Stimulated activated effector memory CD8-positive, alpha-beta T cell treated with anti-CD3 and anti-CD28 coated beads, Interleukin-12 subunit alpha, Interleukin-12 subunit beta, amount 100 ng/mL, for 72 hours (primary cell): ENCODE measurements around the gene SPG21.

ENCODE experiments used
- ATAC-seq: fragments of 150-1000 bp; cut with Tn5 transposase; 2 replicates; pipeline ENCODE4 v1.10.0; 2021
- DNase-seq, 2 donors: peaks; one replicate each; pipeline ENCODE4 v3.0.0; 2021 to 2022; ENCODE audit warnings: low spot score in 2 of 2
- H3K27ac Mint-ChIP-seq: one replicate; pipeline ENCODE4 v1.8.0; 2022; ENCODE audit warnings: mild to moderate bottlenecking, mixed read lengths
- H3K36me3 Mint-ChIP-seq: one replicate; pipeline ENCODE4 v1.8.0; 2022; ENCODE audit warnings: mild to moderate bottlenecking, mixed read lengths
- H3K4me1 Mint-ChIP-seq: one replicate; pipeline ENCODE4 v1.8.0; 2022; ENCODE audit warnings: mixed read lengths
- H3K4me3 Mint-ChIP-seq: one replicate; pipeline ENCODE4 v1.8.0; 2022; ENCODE audit warnings: mild to moderate bottlenecking, mixed read lengths
- H3K9me3 Mint-ChIP-seq: one replicate; pipeline ENCODE4 v1.8.0; 2022; ENCODE audit warnings: mixed read lengths

The SPG21 gene

DNA sequence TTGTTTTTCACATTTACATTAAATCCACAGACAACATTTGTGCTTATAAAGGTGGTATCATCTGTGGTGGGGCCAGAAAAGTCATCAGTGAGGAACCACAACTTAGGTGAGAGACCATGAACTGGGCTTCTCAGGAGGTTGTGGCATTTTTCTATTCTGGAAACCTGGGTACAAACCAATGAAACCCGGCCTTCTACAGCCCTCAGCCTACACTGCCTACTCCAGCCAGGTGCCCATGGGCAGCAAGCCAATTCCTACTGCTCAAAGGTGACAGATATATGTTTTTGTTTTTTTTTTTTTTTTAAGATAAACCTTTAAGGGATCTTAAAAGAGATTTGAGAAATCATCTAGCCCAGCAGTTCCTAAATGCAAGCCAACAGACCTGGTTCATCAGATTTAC is 20.3 kb downstream of the SPG21 start:
- Mint-ChIP-seq H3K27ac (no peak overlapping the region), H3K4me1 (no peaks in the 10 kb centered on the region), H3K9me3 (no peaks in the 10 kb centered on the region), H3K4me3 (no peak overlapping the region), H3K36me3 (peaks cover 98% of the 10 kb centered on the region)
- DNase-seq = peak in 1 of 2 donors; percentile 3
- ATAC-seq = no peak

DNA sequence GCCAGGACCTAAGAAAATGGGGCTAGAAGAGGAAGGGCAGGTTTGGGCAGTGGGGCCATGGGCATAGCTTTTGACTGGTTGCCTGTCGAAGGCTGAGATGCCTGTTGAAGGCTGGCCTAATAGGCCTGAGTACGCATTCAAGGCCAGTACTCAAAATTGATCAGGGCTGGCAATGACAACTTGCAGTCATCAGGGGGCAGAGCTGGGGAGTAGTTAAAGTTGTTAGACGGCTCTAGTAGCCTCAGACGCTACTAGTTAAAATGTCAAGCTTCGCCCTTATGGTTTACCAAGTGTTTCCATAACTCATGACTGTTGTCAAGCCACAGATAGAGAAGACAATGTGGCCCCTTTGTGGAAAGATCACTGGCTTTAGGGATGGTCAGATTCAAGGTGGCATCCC is 28.7 kb downstream of the SPG21 start:
- Mint-ChIP-seq H3K27ac (peak overlapping the region; percentile 17), H3K9me3 (no peaks in the 10 kb centered on the region), H3K36me3 (peaks cover 100% of the 10 kb centered on the region), H3K4me1 (no peaks in the 10 kb centered on the region), H3K4me3 (no peak overlapping the region)
- ATAC-seq = no peak
- DNase-seq = peak in 1 of 2 donors; percentile 7

DNA sequence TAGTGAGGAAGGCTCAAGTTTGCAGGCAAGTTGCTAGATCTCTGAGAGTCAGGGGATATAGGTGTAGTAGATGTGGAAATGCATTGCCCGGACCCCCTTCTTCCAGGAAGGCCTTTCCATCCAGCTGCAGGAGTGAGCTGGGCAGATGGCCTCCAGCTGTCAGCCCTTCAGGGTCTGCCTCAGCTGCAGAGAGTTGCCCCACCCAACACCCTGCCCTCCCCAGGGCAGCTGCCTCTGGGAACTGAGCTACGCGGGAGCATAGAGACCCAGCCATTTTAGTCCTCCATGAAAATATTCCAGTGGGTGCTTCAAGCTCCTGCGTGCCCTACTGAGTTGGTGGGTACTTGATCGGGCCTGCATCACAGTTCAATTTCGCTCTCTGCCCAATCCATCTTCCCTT is 29.6 kb downstream of the SPG21 start:
- H3K9me3 Mint-ChIP-seq = no peaks in the 10 kb centered on the region
- H3K36me3 Mint-ChIP-seq = peaks cover 100% of the 10 kb centered on the region
- no peak for DNase-seq
- no peak overlapping the region for H3K4me3 Mint-ChIP-seq
- peak overlapping the region; percentile 17 for H3K27ac Mint-ChIP-seq
- no peaks in the 10 kb centered on the region for H3K4me1 Mint-ChIP-seq
- ATAC-seq = no peak

DNA sequence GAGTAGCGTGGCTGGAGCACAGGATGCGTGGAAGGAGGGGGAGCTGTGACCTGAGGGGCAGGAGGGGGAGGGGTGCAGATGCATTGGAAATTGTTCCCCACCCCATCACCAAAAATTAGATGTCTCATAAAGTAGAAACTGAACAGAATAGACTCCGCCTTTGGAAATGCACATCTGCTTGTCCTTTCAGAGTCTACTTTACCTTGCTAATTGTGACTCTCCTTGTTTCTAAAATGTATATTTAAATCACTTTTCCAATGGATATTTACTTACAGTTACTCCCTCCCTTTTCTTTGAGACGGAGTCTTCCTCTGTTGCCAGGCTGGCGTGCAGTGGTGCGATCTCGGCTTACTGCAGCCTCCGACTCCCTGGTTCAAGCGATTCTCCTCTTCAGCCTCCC is 30.6 kb downstream of the SPG21 start:
- no peak overlapping the region for H3K4me3 Mint-ChIP-seq
- ATAC-seq (no peak), DNase-seq (peak in 1 of 2 donors; percentile 18)
- peaks cover 93% of the 10 kb centered on the region for H3K36me3 Mint-ChIP-seq
- H3K27ac Mint-ChIP-seq = peak overlapping the region; percentile 34
- H3K4me1 Mint-ChIP-seq = peaks cover 9% of the 10 kb centered on the region
- no peaks in the 10 kb centered on the region for H3K9me3 Mint-ChIP-seq

DNA sequence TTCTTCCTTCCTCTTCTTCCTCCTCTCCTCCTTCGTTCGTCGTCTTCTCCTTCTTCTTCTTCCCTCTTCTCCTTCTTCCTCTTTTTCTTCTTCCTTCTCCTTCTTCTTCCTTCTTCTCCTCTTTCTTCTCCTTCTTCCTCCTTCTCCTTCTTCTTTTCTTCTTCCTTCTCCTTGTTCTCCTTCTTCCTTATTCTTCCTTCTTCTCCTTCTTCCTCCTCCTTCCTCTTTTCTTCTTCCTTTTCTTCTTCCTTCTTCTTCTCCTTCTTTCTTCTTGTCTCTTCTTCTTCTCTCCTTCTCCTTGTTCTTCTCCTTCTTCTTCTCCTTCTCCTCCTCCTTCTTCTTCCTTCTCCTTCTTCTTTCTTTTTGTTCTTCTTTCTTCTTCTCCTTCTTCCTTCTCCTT is 35.3 kb downstream of the SPG21 start:
- peaks cover 60% of the 10 kb centered on the region for H3K36me3 Mint-ChIP-seq
- ATAC-seq (no peak), DNase-seq (no peak)
- H3K4me1 Mint-ChIP-seq = peaks cover 39% of the 10 kb centered on the region
- no peak overlapping the region for H3K4me3 Mint-ChIP-seq
- peak overlapping the region; percentile 93 for H3K27ac Mint-ChIP-seq
- no peaks in the 10 kb centered on the region for H3K9me3 Mint-ChIP-seq

DNA sequence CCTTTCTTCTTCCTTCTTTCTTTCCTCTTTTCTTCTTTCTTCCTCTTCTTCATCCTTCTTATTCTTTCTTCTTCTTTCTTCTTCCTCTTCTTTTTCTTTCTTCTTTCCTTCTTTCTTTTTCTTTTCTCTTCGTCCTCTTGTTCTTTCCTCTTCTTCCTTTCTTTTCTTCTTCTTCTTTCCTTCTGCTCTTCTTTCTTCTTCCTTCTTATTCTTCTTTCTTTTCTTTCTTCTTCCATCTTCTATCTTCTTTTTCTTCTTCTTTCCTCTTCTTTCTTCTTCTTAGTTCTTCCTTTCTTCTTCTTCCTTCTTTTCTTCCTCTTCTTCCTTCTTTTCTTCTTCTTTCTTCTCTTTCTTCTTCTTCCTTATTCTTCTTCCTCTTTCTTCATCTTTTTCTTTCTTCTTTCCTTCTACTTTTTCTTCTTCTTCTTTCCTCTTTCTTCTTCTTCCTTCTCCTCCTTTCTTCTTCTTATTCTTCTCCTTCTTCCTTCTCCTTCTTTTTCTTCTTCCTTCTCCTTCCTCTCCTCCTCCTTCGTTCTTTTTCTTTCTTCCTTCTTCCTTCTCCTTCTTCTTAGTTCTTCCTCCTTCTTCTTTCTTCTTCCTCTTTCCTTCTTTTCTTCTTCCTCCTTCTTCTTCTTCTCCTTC is 37.8 kb downstream of the SPG21 start:
- Mint-ChIP-seq H3K4me1 (peaks cover 39% of the 10 kb centered on the region), H3K27ac (peak overlapping the region; percentile 93), H3K4me3 (no peak overlapping the region), H3K36me3 (peaks cover 35% of the 10 kb centered on the region), H3K9me3 (no peaks in the 10 kb centered on the region)
- DNase-seq (no peak), ATAC-seq (no peak)

DNA sequence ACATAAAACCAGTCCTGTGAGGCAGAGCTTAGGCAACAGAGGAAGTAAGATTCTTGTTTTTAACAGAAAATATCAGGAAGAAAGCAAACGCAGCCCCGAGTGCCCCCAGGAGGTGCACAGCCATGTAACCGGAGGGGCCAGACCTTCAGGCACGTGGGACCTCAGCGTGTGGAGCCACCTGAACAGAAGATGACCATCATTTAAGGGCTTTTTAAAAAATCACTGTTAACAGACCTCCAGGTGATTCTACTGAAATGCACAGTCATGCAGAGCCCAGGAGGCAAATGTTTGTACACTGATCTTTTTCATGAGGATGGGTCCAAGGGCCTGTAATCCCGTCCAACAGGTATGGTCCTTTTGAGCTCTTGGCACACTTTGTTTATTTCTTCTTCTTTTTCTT is 38.8 kb downstream of the SPG21 start:
- DNase-seq (peak in 1 of 2 donors; percentile 47), ATAC-seq (no peak)
- peaks cover 25% of the 10 kb centered on the region for H3K36me3 Mint-ChIP-seq
- H3K27ac Mint-ChIP-seq = peak overlapping the region; percentile 93
- H3K9me3 Mint-ChIP-seq = no peaks in the 10 kb centered on the region
- no peak overlapping the region for H3K4me3 Mint-ChIP-seq
- H3K4me1 Mint-ChIP-seq = peaks cover 39% of the 10 kb centered on the region

DNA sequence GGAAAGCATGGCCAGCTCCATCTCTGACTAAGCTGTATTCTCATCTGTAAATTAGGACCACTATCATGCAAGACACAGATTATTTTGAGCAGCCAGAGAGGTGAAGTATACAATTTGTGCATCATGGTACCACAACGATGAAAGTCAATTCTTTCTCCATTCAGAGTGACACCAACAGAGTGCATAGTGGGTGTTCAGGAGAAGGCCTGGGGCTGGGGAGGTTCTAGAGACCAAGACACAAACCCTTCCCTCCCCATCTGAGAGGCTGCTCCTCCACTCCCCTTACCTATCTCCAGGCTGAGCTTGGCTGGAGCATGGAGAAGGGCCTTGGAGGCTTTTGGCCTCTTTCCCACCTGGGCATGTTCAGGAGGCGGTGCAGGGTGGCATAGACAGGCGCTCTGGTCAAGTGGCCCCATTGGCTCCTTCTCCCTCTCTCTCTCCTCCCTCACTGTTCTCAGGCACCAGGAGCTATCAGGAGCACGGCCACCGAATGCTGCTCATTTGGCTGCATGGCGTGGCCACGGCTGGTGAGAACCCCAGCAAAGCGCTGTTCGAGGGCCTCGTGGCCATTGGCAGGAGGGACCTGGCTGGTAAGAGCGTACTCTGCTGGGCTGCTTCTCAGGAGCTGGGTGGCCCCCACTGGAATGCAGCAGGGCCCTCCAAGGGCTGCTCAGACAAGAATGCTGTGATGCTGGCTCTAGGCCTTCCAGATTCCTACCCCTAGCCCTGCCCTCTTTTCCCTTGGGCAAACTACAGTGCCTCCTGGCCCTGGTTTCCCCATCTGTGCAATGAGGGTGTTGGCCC is 40.1 kb downstream of the SPG21 start:
- Mint-ChIP-seq H3K4me1 (peaks cover 34% of the 10 kb centered on the region), H3K4me3 (no peak overlapping the region), H3K36me3 (peaks cover 18% of the 10 kb centered on the region), H3K9me3 (no peaks in the 10 kb centered on the region), H3K27ac (peak overlapping the region; percentile 50)
- ATAC-seq = peak; percentile 34
- peak in 1 of 2 donors; percentile 43 for DNase-seq

DNA sequence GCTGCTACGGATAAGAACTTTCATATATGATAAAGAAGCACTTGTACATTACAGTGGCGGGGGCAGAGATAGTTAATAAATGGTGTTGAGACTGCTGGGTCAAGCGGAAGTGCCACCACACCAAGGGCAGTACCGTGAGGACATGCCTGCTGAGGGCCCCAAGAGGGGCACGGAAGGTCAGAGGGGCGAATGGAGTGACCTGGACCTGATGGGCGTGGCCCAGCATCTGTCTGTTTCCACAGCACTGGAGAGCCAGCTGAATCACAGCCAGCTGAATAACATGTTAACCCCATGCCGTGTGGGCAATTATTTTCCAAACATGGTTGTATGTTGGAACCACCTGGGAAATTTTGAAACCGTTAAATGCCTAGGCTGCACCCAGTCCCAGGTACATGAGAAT is 40.8 kb downstream of the SPG21 start:
- Mint-ChIP-seq H3K9me3 (no peaks in the 10 kb centered on the region), H3K27ac (no peak overlapping the region), H3K4me3 (no peak overlapping the region), H3K4me1 (peaks cover 28% of the 10 kb centered on the region), H3K36me3 (peaks cover 13% of the 10 kb centered on the region)
- ATAC-seq (no peak), DNase-seq (peak in 1 of 2 donors; percentile 26)

DNA sequence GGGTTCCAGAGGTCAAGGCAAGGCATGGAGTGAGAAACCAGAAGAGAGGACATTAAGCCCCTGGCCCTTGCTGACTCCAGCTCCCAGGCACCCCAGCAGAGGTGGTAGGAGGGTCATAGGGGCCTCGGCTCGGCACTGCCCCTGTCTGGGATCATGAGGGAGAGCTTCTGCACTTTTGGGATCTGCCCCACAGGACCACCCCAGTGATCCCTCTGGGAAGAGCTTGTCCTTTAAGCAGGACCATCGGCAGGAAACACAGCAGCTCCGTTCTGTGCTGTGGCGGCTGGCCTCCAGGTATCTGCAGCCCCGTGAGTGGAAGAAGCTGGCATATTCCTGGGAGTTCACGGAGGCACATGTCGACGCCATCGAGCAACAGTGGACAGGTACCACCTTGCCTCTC is 42.5 kb downstream of the SPG21 start:
- Mint-ChIP-seq H3K27ac (peak overlapping the region; percentile 84), H3K36me3 (peaks cover 6% of the 10 kb centered on the region), H3K4me3 (no peak overlapping the region), H3K4me1 (peaks cover 11% of the 10 kb centered on the region), H3K9me3 (no peaks in the 10 kb centered on the region)
- peak in 1 of 2 donors; percentile 38 for DNase-seq
- no peak for ATAC-seq

DNA sequence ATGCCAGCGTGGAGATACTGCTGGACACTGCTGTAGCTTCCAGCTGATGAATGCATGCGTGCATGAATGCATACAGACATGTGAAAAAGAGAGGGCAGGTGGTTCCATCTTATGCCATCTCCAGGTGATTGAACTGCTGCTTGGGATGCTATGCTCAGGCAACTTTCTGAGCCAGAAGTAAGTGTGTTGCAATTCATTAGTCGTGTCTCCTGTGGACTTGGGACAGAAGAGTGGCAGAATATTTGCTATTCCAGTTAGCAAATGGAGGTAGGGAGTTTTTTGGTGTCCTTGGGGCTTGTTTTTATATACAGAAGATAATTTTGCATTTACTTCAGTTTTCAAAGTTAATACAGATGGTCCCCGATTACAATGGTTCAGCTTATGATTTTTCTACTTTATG is 44.8 kb downstream of the SPG21 start:
- H3K27ac Mint-ChIP-seq = no peak overlapping the region

DNA sequence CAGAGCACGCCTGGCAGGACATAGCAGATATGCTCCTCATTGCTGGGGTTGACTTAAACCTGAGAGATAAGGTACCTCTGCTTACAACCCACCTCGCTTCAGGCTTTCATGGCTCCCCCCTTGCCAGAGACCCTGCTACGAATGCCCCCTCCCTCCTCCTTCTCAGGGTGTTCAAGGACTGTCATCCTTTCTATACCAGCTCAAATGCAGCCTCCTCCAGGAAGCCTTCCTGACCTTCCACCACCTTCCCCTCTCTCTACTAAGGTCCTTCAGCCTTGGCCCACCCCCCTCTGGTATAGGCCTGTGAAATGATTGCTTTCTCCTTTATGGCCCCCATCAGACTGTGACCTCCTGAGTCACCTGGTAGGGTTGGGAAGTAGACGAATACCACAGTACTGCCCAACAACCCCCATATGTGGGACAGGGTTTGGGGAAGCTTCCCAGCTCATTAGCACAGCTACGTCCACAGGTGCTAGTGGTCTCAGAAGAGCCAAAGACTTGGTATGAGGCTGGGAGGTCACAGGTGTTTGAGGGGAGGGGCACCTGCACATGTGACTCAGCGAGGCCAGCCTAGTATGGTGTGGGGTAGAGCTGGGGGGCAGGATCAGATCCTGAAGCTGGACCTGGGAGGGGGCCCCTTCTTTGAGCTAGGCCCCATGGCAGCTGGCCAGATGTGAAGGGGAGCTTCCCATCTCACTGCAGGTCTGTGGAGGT is 46.0 kb downstream of the SPG21 start:
- DNase-seq (peak in 1 of 2 donors; percentile 42), ATAC-seq (no peak)
- Mint-ChIP-seq H3K4me1 (no peaks in the 10 kb centered on the region), H3K4me3 (no peak overlapping the region), H3K27ac (peak overlapping the region; percentile 56), H3K9me3 (no peaks in the 10 kb centered on the region), H3K36me3 (no peaks in the 10 kb centered on the region)

More for the DNA sequence above, 44.8 kb downstream of the SPG21 start:
- Mint-ChIP-seq H3K36me3 (no peaks in the 10 kb centered on the region), H3K9me3 (no peaks in the 10 kb centered on the region), H3K4me3 (no peak overlapping the region), H3K4me1 (no peaks in the 10 kb centered on the region)
- no peak for ATAC-seq
- DNase-seq = peak in 1 of 2 donors; percentile 47

DNA sequence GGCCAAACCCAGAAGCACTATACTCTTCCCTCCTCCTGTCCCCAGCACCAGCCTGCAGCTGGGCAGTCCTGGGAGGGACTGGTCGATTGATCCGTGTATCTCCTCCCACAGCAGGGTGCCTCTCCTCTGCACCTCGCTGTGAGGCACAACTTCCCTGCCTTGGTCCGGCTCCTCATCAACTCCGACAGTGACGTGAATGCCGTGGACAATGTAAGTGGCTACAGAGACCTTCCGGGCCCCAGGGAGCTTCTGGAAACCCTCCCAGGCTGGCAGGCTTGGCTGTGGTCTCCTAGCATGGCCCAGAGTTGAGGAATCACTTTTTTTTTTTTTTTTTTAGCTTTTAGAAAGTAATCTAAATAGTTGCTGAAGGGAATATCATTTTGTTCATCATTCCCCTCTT is 47.4 kb downstream of the SPG21 start:
- no peak for DNase-seq
- H3K36me3 Mint-ChIP-seq = no peaks in the 10 kb centered on the region
- no peak for ATAC-seq
- no peak overlapping the region for H3K27ac Mint-ChIP-seq
- H3K9me3 Mint-ChIP-seq = no peaks in the 10 kb centered on the region
- H3K4me1 Mint-ChIP-seq = no peaks in the 10 kb centered on the region
- no peak overlapping the region for H3K4me3 Mint-ChIP-seq

DNA sequence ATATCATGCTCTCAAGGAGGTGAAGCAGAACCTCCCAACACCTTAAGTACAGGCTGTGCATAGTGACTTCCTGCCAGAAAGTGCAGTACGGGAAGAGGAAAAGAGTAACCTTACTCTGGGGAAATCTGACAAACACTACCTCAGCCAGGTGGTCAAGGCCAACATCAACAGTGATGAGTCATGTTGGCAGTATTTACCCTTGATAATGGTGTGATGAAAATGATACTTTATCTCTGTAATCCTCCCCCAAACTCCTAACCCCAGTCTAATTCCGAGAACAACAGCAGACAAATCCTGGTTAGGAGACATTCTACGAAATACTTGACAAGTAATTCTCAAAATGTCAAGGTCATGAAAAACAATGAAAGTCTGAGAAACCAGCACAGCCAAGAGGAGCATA is 51.5 kb downstream of the SPG21 start:
- Mint-ChIP-seq H3K9me3 (no peaks in the 10 kb centered on the region), H3K36me3 (peaks cover 19% of the 10 kb centered on the region), H3K27ac (no peak overlapping the region), H3K4me1 (no peaks in the 10 kb centered on the region), H3K4me3 (no peak overlapping the region)
- ATAC-seq (no peak), DNase-seq (peak in 1 of 2 donors; percentile 26)

DNA sequence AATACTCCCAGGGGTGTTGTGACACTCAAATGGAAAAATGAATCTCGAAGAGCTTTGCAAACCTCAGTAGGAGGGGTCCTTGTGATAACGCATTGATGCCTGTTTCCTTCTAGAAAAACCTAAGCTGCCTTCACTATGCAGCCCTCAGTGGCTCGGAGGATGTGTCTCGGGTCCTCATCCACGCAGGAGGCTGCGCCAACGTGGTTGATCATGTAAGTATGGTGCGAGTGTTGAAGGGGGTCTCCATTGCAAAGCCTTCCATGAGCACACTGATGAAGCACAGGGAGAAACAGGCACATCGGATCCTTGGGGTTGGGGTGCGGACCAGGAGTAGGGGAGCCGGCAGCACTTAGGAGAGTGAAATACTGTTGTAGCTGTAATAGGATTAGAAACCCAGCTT is 55.7 kb downstream of the SPG21 start:
- no peak overlapping the region for H3K4me3 Mint-ChIP-seq
- H3K9me3 Mint-ChIP-seq = no peaks in the 10 kb centered on the region
- peaks cover 6% of the 10 kb centered on the region for H3K4me1 Mint-ChIP-seq
- peaks cover 31% of the 10 kb centered on the region for H3K36me3 Mint-ChIP-seq
- no peak overlapping the region for H3K27ac Mint-ChIP-seq
- no peak for ATAC-seq
- peak in 1 of 2 donors; percentile 38 for DNase-seq
